HEK293 (cell line): Measurements from ENCODE around the gene ST3GAL5.

Experiments
- CTCF ChIA-PET: fragments of 350-600 bp; formaldehyde crosslinking; extraction: SDS; loops from one replicate; lab custom pipeline; 2021; ENCODE audit warnings: antibody characterized with exemption; lab: Yijun Ruan, JAX
- POLR2A ChIA-PET: fragments of 300-600 bp; formaldehyde crosslinking; extraction: SDS; loops from one replicate; lab custom pipeline; 2020; ENCODE audit warnings: antibody characterized with exemption, inconsistent platforms; lab: Yijun Ruan, JAX
- H3K27ac ChIP-seq: fragments of 200-500 bp; sonication (Bioruptor generic); 2 replicates; pipeline ENCODE4 v1.5.1; 2014; ENCODE audit warnings: low read depth, low read length, control low read depth, inconsistent platforms; ENCODE audit errors: extremely low read depth
- H3K36me3 ChIP-seq, 2 experiments: fragments of 200-500 bp in 1 of 2; sonication (Bioruptor generic) in 1 of 2; 1 replicate in 1 of 2; 2 replicates in 1 of 2; pipeline ENCODE4 v1.5.1; 2014 to 2017; ENCODE audit warnings: inconsistent platforms in 2 of 2, low read length in 2 of 2; ENCODE audit not compliant: control insufficient read depth in 2 of 2, insufficient read depth in 1 of 2
- H3K4me1 ChIP-seq: fragments of 200-500 bp; sonication (Bioruptor generic); 2 replicates; pipeline ENCODE4 v1.5.1; 2014; ENCODE audit warnings: mild to moderate bottlenecking, low read length, inconsistent platforms; ENCODE audit not compliant: control insufficient read depth, insufficient read depth
- H3K4me3 ChIP-seq: 2 replicates; pipeline ENCODE4 v1.5.1; 2011; ENCODE audit warnings: low read depth, mild to moderate bottlenecking, control low read depth, low read length, moderate library complexity
- H3K9me3 ChIP-seq: fragments of 200-500 bp; sonication (Bioruptor generic); 2 replicates; pipeline ENCODE4 v1.5.1; 2014; ENCODE audit warnings: low read depth, low read length, inconsistent platforms; ENCODE audit not compliant: control insufficient read depth, insufficient read depth
- EGR2 ChIP-seq: fragments of 450-650 bp; formaldehyde crosslinking; IDR thresholded peaks from 2 replicates; pipeline ENCODE4 v1.5.1; 2016; ENCODE audit warnings: low read depth, missing biosample characterization, missing genetic modification characterization
- GLIS1 ChIP-seq: fragments of 450-650 bp; formaldehyde crosslinking; IDR thresholded peaks from 2 replicates; pipeline ENCODE4 v1.5.1; 2016; ENCODE audit warnings: missing biosample characterization, missing genetic modification characterization
- HOXD13 ChIP-seq: sonication (generic); formaldehyde crosslinking; IDR thresholded peaks from 2 replicates; pipeline ENCODE4 v1.8.0; 2022; ENCODE audit warnings: missing genetic modification reagents, borderline replicate concordance
- MYNN ChIP-seq: fragments of 450-650 bp; formaldehyde crosslinking; IDR thresholded peaks from 2 replicates; pipeline ENCODE4 v1.5.1; 2016; ENCODE audit warnings: missing biosample characterization, missing genetic modification characterization, borderline replicate concordance
- OSR2 ChIP-seq: fragments of 450-650 bp; formaldehyde crosslinking; IDR thresholded peaks from 2 replicates; pipeline ENCODE4 v1.5.1; 2016; ENCODE audit warnings: missing biosample characterization, missing genetic modification characterization
- ZBTB17 ChIP-seq: fragments of 450-650 bp; formaldehyde crosslinking; IDR thresholded peaks from 2 replicates; pipeline ENCODE4 v1.5.1; 2016; ENCODE audit warnings: missing biosample characterization, missing genetic modification characterization
- ZNF146 ChIP-seq: fragments of 450-650 bp; formaldehyde crosslinking; IDR thresholded peaks from 2 replicates; pipeline ENCODE4 v1.5.1; 2016; ENCODE audit warnings: missing biosample characterization, missing genetic modification characterization
- ZNF148 ChIP-seq: fragments of 450-650 bp; formaldehyde crosslinking; IDR thresholded peaks from 2 replicates; pipeline ENCODE4 v1.5.0; 2017; ENCODE audit warnings: missing biosample characterization, missing genetic modification characterization, borderline replicate concordance
- ZNF155 ChIP-seq: fragments of 450-650 bp; formaldehyde crosslinking; IDR thresholded peaks from 2 replicates; pipeline ENCODE4 v1.5.1; 2016; ENCODE audit warnings: missing biosample characterization, missing genetic modification characterization
- ZNF16 ChIP-seq: fragments of 450-650 bp; formaldehyde crosslinking; IDR thresholded peaks from 2 replicates; pipeline ENCODE4 v1.5.1; 2016; ENCODE audit warnings: low read depth, missing biosample characterization, missing genetic modification characterization
- ZNF174 ChIP-seq: fragments of 450-650 bp; formaldehyde crosslinking; IDR thresholded peaks from 2 replicates; pipeline ENCODE4 v1.5.0; 2017; ENCODE audit warnings: missing biosample characterization, mild to moderate bottlenecking, missing genetic modification characterization
- ZNF23 ChIP-seq: fragments of 450-650 bp; formaldehyde crosslinking; IDR thresholded peaks from 2 replicates; pipeline ENCODE4 v1.5.1; 2016; ENCODE audit warnings: missing biosample characterization, missing genetic modification characterization, borderline replicate concordance
- ZNF292 ChIP-seq: fragments of 450-650 bp; formaldehyde crosslinking; IDR thresholded peaks from 2 replicates; pipeline ENCODE4 v1.5.1; 2016; ENCODE audit warnings: low read depth, missing biosample characterization, missing genetic modification characterization, borderline replicate concordance
- ZNF302 ChIP-seq: fragments of 450-650 bp; formaldehyde crosslinking; IDR thresholded peaks from 2 replicates; pipeline ENCODE4 v1.5.1; 2016; ENCODE audit warnings: missing biosample characterization, missing genetic modification characterization, low read depth
- ZNF394 ChIP-seq: fragments of 450-650 bp; formaldehyde crosslinking; IDR thresholded peaks from 2 replicates; pipeline ENCODE4 v1.5.1; 2016; ENCODE audit warnings: missing biosample characterization, missing genetic modification characterization, mild to moderate bottlenecking, moderate library complexity, borderline replicate concordance
- ZNF404 ChIP-seq: fragments of 450-650 bp; formaldehyde crosslinking; IDR thresholded peaks from 2 replicates; pipeline ENCODE4 v1.5.1; 2017; ENCODE audit warnings: missing biosample characterization, missing genetic modification characterization
- ZNF426 ChIP-seq: fragments of 450-650 bp; formaldehyde crosslinking; IDR thresholded peaks from 2 replicates; pipeline ENCODE4 v1.5.1; 2017; ENCODE audit warnings: missing biosample characterization, missing genetic modification characterization, mild to moderate bottlenecking, inconsistent platforms, moderate library complexity
- ZNF521 ChIP-seq: fragments of 450-650 bp; formaldehyde crosslinking; IDR thresholded peaks from 2 replicates; pipeline ENCODE4 v1.5.1; 2017; ENCODE audit warnings: missing biosample characterization, mild to moderate bottlenecking, missing genetic modification characterization
- ZNF76 ChIP-seq: fragments of 450-650 bp; formaldehyde crosslinking; IDR thresholded peaks from 2 replicates; pipeline ENCODE4; 2016; ENCODE audit warnings: low read depth, missing biosample characterization, missing genetic modification characterization, borderline replicate concordance
- ZNF777 ChIP-seq: fragments of 450-650 bp; formaldehyde crosslinking; IDR thresholded peaks from 2 replicates; pipeline ENCODE4 v1.5.1; 2017; ENCODE audit warnings: missing biosample characterization, missing genetic modification characterization, borderline replicate concordance
- TF ChIP-seq, protein P1 (sequence below): fragments of 450-650 bp; formaldehyde crosslinking; IDR thresholded peaks from 2 replicates; pipeline ENCODE4 v1.5.1; 2016; ENCODE audit warnings: missing biosample characterization, missing genetic modification characterization
- TF ChIP-seq, protein P2 (sequence below): fragments of 450-650 bp; formaldehyde crosslinking; IDR thresholded peaks from 2 replicates; pipeline ENCODE4 v1.5.1; 2016; ENCODE audit warnings: missing biosample characterization, missing genetic modification characterization
- TF ChIP-seq, protein P3 (sequence below): fragments of 450-650 bp; formaldehyde crosslinking; IDR thresholded peaks from 2 replicates; pipeline ENCODE4 v1.5.1; 2016; ENCODE audit warnings: missing biosample characterization, missing genetic modification characterization
- TF ChIP-seq, protein P4 (sequence below): fragments of 450-650 bp; formaldehyde crosslinking; IDR thresholded peaks from 2 replicates; pipeline ENCODE4 v1.5.1; 2016; ENCODE audit warnings: missing biosample characterization, missing genetic modification characterization
- TF ChIP-seq, protein P5 (sequence below): fragments of 450-650 bp; formaldehyde crosslinking; IDR thresholded peaks from 2 replicates; pipeline ENCODE4 v1.5.1; 2016; ENCODE audit warnings: missing biosample characterization, missing genetic modification characterization

Gene ST3GAL5

GRCh38 chr2:85858841-85859240 is 29.9 kb downstream of the ST3GAL5 start:
- no peak overlapping the region for H3K4me3 ChIP-seq
- ChIA-PET CTCF (interaction anchor here (0.6 to 1.7 kb wide), 2 partner anchors 30 to 134 kb away, joined by 3 to 10 read pairs; partner anchors contain the start of gene ST3GAL5), POLR2A (no interaction called here)
- H3K36me3 ChIP-seq: peaks cover 5% of the 10 kb centered on the region in 2 experiments; a peak in 2 of 3 replicates
- H3K9me3 ChIP-seq: no peaks in the 10 kb centered on the region
- H3K27ac ChIP-seq: no peak overlapping the region
- H3K4me1 ChIP-seq: no peaks in the 10 kb centered on the region
- TF ChIP-seq ZNF146 (tag by site-specific recombination): no peak
- no peak for TF ChIP-seq ZNF426
- TF ChIP-seq, protein P1, sequence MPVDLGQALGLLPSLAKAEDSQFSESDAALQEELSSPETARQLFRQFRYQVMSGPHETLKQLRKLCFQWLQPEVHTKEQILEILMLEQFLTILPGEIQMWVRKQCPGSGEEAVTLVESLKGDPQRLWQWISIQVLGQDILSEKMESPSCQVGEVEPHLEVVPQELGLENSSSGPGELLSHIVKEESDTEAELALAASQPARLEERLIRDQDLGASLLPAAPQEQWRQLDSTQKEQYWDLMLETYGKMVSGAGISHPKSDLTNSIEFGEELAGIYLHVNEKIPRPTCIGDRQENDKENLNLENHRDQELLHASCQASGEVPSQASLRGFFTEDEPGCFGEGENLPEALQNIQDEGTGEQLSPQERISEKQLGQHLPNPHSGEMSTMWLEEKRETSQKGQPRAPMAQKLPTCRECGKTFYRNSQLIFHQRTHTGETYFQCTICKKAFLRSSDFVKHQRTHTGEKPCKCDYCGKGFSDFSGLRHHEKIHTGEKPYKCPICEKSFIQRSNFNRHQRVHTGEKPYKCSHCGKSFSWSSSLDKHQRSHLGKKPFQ (tag by site-specific recombination): no peak
- no peak for TF ChIP-seq ZNF302 (tag by site-specific recombination)
- no peak for TF ChIP-seq ZBTB17 (tag by site-specific recombination)
- TF ChIP-seq, protein P2, sequence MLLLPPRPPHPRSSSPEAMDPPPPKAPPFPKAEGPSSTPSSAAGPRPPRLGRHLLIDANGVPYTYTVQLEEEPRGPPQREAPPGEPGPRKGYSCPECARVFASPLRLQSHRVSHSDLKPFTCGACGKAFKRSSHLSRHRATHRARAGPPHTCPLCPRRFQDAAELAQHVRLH (tag by site-specific recombination): no peak
- no peak for TF ChIP-seq ZNF777 (tag by site-specific recombination)
- no peak for TF ChIP-seq MYNN (tag by site-specific recombination)
- TF ChIP-seq EGR2: no peak
- no peak for TF ChIP-seq ZNF148 (tag by site-specific recombination)
- TF ChIP-seq ZNF16 (tag by site-specific recombination): no peak
- TF ChIP-seq, protein P3, sequence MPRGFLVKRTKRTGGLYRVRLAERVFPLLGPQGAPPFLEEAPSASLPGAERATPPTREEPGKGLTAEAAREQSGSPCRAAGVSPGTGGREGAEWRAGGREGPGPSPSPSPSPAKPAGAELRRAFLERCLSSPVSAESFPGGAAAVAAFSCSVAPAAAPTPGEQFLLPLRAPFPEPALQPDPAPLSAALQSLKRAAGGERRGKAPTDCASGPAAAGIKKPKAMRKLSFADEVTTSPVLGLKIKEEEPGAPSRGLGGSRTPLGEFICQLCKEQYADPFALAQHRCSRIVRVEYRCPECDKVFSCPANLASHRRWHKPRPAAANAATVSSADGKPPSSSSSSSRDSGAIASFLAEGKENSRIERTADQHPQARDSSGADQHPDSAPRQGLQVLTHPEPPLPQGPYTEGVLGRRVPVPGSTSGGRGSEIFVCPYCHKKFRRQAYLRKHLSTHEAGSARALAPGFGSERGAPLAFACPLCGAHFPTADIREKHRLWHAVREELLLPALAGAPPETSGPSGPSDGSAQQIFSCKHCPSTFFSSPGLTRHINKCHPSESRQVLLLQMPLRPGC (tag by site-specific recombination): no peak
- no peak for TF ChIP-seq ZNF394
- no peak for TF ChIP-seq OSR2 (tag by site-specific recombination)

DNA sequence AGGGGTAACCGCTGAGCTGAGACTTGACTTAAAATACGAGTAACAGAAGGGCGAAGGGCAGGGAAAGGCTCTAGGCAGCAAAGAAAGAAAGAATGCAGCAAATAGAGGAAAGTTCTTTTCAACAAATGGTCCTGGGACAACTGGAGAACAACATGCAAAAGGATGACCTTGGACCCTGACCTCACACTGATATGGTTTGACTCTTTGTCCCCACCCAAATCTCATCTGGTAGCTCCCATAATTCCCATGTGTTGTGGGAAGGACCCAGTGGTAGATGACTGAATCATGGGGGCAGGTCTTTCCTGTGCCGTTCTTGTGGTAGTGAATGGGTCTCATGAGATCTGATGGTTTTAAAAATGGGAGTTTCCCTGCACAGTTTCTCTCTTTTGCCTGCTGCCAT is 33.9 kb downstream of the ST3GAL5 start:
- Histone ChIP-seq H3K4me1 (no peaks in the 10 kb centered on the region), H3K36me3 (peaks cover 0 to 8% of the 10 kb centered on the region in 2 experiments; a peak in 2 of 3 replicates), H3K4me3 (no peak overlapping the region), H3K9me3 (no peaks in the 10 kb centered on the region), H3K27ac (no peak overlapping the region)
- ChIA-PET CTCF (no interaction called here), POLR2A (interaction anchor here (0.7 kb wide), 1 partner anchor 212 kb away, joined by 3 read pairs; no protein-coding TSS in a partner anchor)
- TF ChIP-seq, protein P4, sequence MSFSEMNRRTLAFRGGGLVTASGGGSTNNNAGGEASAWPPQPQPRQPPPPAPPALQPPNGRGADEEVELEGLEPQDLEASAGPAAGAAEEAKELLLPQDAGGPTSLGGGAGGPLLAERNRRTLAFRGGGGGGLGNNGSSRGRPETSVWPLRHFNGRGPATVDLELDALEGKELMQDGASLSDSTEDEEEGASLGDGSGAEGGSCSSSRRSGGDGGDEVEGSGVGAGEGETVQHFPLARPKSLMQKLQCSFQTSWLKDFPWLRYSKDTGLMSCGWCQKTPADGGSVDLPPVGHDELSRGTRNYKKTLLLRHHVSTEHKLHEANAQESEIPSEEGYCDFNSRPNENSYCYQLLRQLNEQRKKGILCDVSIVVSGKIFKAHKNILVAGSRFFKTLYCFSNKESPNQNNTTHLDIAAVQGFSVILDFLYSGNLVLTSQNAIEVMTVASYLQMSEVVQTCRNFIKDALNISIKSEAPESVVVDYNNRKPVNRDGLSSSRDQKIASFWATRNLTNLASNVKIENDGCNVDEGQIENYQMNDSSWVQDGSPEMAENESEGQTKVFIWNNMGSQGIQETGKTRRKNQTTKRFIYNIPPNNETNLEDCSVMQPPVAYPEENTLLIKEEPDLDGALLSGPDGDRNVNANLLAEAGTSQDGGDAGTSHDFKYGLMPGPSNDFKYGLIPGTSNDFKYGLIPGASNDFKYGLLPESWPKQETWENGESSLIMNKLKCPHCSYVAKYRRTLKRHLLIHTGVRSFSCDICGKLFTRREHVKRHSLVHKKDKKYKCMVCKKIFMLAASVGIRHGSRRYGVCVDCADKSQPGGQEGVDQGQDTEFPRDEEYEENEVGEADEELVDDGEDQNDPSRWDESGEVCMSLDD (tag by site-specific recombination): no peak
- TF ChIP-seq ZNF521: no peak
- no peak for TF ChIP-seq GLIS1
- no peak for TF ChIP-seq HOXD13 (CRISPR knock-in tag)
- TF ChIP-seq ZNF155: no peak
- TF ChIP-seq ZNF404: no peak
- TF ChIP-seq ZNF76 (tag by site-specific recombination): no peak
- TF ChIP-seq ZNF174 (tag by site-specific recombination): no peak
- TF ChIP-seq, protein P5, sequence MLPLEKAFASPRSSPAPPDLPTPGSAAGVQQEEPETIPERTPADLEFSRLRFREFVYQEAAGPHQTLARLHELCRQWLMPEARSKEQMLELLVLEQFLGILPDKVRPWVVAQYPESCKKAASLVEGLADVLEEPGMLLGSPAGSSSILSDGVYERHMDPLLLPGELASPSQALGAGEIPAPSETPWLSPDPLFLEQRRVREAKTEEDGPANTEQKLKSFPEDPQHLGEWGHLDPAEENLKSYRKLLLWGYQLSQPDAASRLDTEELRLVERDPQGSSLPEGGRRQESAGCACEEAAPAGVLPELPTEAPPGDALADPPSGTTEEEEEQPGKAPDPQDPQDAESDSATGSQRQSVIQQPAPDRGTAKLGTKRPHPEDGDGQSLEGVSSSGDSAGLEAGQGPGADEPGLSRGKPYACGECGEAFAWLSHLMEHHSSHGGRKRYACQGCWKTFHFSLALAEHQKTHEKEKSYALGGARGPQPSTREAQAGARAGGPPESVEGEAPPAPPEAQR (tag by site-specific recombination): no peak
- TF ChIP-seq ZNF23 (tag by site-specific recombination): no peak
- TF ChIP-seq ZNF292: no peak
